ENCODE data around the gene EPSTI1. TPM values are rescaled to one million over a fixed set of nuclear protein-coding genes. Genes with fewer than 3 reads are reported as not detected.

EPSTI1 gene
- total and polyA plus RNA-seq, 5 donors from 2014 or later = 32.5 to 81.2 (median 58.1) TPM

DNA sequence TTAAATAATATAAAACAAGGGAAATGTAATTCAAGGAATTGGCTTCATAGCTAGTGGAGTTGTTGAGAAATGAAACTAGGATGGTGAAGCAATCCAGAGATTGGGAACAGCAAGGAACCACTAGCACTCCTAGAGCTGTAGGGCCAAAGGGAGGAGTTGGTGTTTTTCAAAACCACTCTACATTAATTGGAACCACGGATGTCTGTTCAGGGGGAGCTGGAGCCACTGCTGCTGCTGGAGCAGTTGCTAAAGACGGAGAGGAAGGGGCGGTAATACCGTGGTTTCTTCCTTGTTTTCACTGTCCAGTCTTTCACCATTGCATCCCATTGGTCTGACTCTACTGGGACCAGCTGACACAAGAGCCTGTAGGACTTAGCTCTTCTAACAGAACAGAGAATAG is 39.8 kb upstream of the EPSTI1 start:
- peaks cover 6% of the 10 kb centered on the region for H3K36me3 ChIP-seq (ENCODE audit: control insufficient read depth, insufficient read depth, low read length)
- no peak overlapping the region for H3K4me3 Mint-ChIP-seq
- peaks cover 39% of the 10 kb centered on the region for H3K36me3 Mint-ChIP-seq
- peaks cover 0 to 2% (median 0%) of the 10 kb centered on the region in 7 donors for H3K9me3 Mint-ChIP-seq
- H3K27ac ChIP-seq (ENCODE audit: insufficient read depth, low read length, poor library complexity, severe bottlenecking) = no peak overlapping the region
- H3K27me3 ChIP-seq (ENCODE audit: control insufficient read depth, insufficient read depth, low read length) = no peaks in the 10 kb centered on the region
- DNase-seq (no peak), ATAC-seq (ENCODE audit: low read depth in 2 of 2) (no peak)
- H3K27ac Mint-ChIP-seq = peak overlapping the region in 1 of 3 donors; percentile 4
- H3K9me3 ChIP-seq (ENCODE audit: control insufficient read depth in 2 of 2, low read length in 2 of 2) = no peaks in the 10 kb centered on the region
- H3K4me1 ChIP-seq (ENCODE audit: control insufficient read depth, insufficient read depth, low read length, poor library complexity, severe bottlenecking) = peaks cover 8% of the 10 kb centered on the region
- H3K4me3 ChIP-seq (ENCODE audit: low read depth, low read length) = no peak overlapping the region
- H3K4me1 Mint-ChIP-seq = peaks cover 21 to 44% (median 41%) of the 10 kb centered on the region in 4 donors
- H3K27me3 Mint-ChIP-seq = no peaks in the 10 kb centered on the region

DNA sequence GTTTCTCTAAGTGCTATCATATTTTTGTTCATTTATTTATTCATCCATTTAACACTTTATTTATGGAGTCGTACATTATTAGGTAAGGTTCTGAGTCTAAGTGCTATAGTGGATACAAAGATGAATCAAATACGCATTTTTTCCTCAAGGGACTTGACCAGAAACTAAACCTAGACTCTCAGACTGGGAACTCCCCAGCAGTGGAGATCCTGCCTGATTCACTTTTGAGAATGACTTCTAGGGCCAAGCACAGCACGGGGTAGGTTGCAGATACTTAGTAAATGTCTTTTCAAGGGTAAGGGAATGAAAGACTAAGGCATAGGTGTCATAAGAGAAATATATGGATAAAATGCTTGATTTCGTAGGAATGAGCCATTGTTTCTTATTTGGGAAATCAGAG is 38.5 kb upstream of the EPSTI1 start:
- no peak for ATAC-seq (ENCODE audit: low read depth in 2 of 2)
- Mint-ChIP-seq H3K27ac (peak overlapping the region in 1 of 3 donors; percentile 40), H3K4me3 (no peak overlapping the region), H3K9me3 (peaks cover 0 to 2% (median 0%) of the 10 kb centered on the region in 7 donors), H3K4me1 (peaks cover 21 to 49% (median 47%) of the 10 kb centered on the region in 4 donors), H3K36me3 (peaks cover 39% of the 10 kb centered on the region), H3K27me3 (no peaks in the 10 kb centered on the region)
- no peak overlapping the region for H3K27ac ChIP-seq (ENCODE audit: insufficient read depth, low read length, poor library complexity, severe bottlenecking)
- no peaks in the 10 kb centered on the region for H3K27me3 ChIP-seq (ENCODE audit: control insufficient read depth, insufficient read depth, low read length)
- H3K9me3 ChIP-seq (ENCODE audit: control insufficient read depth in 2 of 2, low read length in 2 of 2) = no peaks in the 10 kb centered on the region
- DNase-seq = no peak
- H3K4me1 ChIP-seq (ENCODE audit: control insufficient read depth, insufficient read depth, low read length, poor library complexity, severe bottlenecking) = peaks cover 17% of the 10 kb centered on the region
- peaks cover 6% of the 10 kb centered on the region for H3K36me3 ChIP-seq (ENCODE audit: control insufficient read depth, insufficient read depth, low read length)
- no peak overlapping the region for H3K4me3 ChIP-seq (ENCODE audit: low read depth, low read length)

DNA sequence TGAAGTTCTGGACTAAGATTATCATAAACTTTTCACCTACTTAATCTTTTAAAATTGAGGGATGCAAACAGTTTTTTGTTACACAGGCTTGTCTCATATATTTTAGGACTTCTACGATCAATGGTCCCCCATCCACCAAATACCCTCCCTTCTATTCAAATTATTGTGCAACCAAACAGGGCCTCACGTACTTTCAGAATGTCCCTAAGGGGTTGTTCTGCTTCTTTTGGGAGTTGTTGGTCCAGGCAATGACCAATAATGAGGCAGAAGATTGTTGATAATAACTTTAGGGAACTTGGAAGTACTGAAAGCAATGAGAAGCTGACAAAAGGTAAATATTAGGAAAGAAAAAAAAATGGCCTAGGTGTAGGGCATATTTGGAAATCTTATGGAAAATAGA is 34.2 kb upstream of the EPSTI1 start:
- Mint-ChIP-seq H3K4me1 (peaks cover 28 to 59% (median 40%) of the 10 kb centered on the region in 4 donors), H3K27me3 (no peaks in the 10 kb centered on the region), H3K9me3 (no peaks in the 10 kb centered on the region), H3K36me3 (peaks cover 16% of the 10 kb centered on the region), H3K4me3 (peak overlapping the region in 2 of 4 donors; percentile 5 to 86), H3K27ac (no peak overlapping the region)
- peaks cover 36% of the 10 kb centered on the region for H3K4me1 ChIP-seq (ENCODE audit: control insufficient read depth, insufficient read depth, low read length, poor library complexity, severe bottlenecking)
- no peak for DNase-seq
- no peak overlapping the region for H3K4me3 ChIP-seq (ENCODE audit: low read depth, low read length)
- H3K27ac ChIP-seq (ENCODE audit: insufficient read depth, low read length, poor library complexity, severe bottlenecking) = no peak overlapping the region
- ATAC-seq (ENCODE audit: low read depth in 2 of 2) = no peak
- H3K9me3 ChIP-seq (ENCODE audit: control insufficient read depth in 2 of 2, low read length in 2 of 2) = no peaks in the 10 kb centered on the region
- no peaks in the 10 kb centered on the region for H3K27me3 ChIP-seq (ENCODE audit: control insufficient read depth, insufficient read depth, low read length)
- H3K36me3 ChIP-seq (ENCODE audit: control insufficient read depth, insufficient read depth, low read length) = peaks cover 6% of the 10 kb centered on the region

DNA sequence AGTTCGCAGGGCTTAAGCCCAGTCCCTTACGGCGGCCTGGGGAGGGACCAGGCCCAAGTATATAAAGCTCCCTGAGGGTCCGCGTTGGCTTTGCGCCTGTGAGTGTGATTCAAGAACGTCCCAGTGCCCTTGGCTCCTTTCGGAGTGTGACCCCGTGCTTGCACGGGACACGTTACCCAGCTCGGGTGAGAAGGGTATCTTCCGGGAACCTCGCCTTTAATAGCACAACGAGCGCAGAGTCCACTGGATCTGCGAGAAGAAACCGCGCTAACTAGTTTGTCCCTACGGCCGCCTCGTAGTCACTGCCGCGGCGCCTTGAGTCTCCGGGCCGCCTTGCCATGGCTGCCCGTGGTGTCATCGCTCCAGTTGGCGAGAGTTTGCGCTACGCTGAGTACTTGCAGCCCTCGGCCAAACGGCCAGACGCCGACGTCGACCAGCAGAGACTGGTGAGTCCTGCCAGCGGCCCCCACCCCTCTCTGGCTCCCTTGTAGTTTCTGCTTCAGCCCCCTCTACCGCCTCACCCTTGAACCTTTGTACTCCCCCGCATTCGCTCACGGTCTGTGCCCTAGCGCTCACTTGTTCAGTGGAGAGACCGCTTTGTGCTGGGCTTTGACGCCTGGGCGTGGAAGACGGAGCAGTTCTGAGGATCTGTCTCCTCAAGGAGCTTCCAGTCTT is 31.4 kb upstream of the EPSTI1 start, which contains the start of gene DNAJC15:
DNAJC15 (plus strand) TSS at position 298 of the 675 bp plus-strand sequence; CDS start at position 339, 41 bp downstream.
- H3K36me3 ChIP-seq (ENCODE audit: control insufficient read depth, insufficient read depth, low read length) = peaks cover 6% of the 10 kb centered on the region
- no peaks in the 10 kb centered on the region for H3K27me3 ChIP-seq (ENCODE audit: control insufficient read depth, insufficient read depth, low read length)
- H3K4me1 Mint-ChIP-seq = peaks cover 16 to 43% (median 22%) of the 10 kb centered on the region in 4 donors
- peak within 1 kb of the TSS; percentile 90 to 99 (median 98) for H3K27ac Mint-ChIP-seq
- peak within 1 kb of the TSS; percentile 92 to 100 (median 95) for H3K4me3 Mint-ChIP-seq
- no peaks in the 10 kb centered on the region for H3K9me3 ChIP-seq (ENCODE audit: control insufficient read depth in 2 of 2, low read length in 2 of 2)
- ATAC-seq (ENCODE audit: low read depth in 2 of 2) = peak; percentile 83 to 91
- H3K27ac ChIP-seq (ENCODE audit: insufficient read depth, low read length, poor library complexity, severe bottlenecking) = peak within 1 kb of the TSS; percentile 44
- peak within 1 kb of the TSS; percentile 97 for H3K4me3 ChIP-seq (ENCODE audit: low read depth, low read length)
- no peaks in the 10 kb centered on the region for H3K9me3 Mint-ChIP-seq
- peaks cover 6% of the 10 kb centered on the region for H3K36me3 Mint-ChIP-seq
- DNase-seq = peak; percentile 59 to 92 (median 87)
- H3K27me3 Mint-ChIP-seq = no peaks in the 10 kb centered on the region
- peaks cover 34% of the 10 kb centered on the region for H3K4me1 ChIP-seq (ENCODE audit: control insufficient read depth, insufficient read depth, low read length, poor library complexity, severe bottlenecking)

DNA sequence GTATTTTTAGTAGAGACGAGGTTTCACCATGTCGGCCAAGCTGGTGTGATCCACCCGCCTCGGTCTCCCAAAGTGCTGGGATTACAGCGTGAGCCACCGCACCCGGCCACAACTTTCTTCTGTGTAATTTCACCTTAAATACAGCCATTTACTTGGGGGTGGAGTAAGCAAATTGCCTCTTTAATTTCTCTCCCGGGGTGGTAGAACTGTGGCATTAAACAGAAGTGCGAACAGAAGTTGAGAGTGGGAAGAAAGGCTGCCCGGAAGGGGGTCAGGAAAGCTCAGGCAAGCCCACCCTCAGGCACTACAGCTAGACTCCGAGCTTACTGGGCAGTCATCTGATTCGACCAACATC is 30.9 kb upstream of the EPSTI1 start:
- Histone ChIP-seq H3K4me1 (ENCODE audit: control insufficient read depth, insufficient read depth, low read length, poor library complexity, severe bottlenecking) (peaks cover 34% of the 10 kb centered on the region), H3K27me3 (ENCODE audit: control insufficient read depth, insufficient read depth, low read length) (no peaks in the 10 kb centered on the region), H3K4me3 (ENCODE audit: low read depth, low read length) (peak overlapping the region; percentile 97), H3K9me3 (ENCODE audit: control insufficient read depth in 2 of 2, low read length in 2 of 2) (no peaks in the 10 kb centered on the region), H3K27ac (ENCODE audit: insufficient read depth, low read length, poor library complexity, severe bottlenecking) (peak overlapping the region; percentile 44), H3K36me3 (ENCODE audit: control insufficient read depth, insufficient read depth, low read length) (peaks cover 1% of the 10 kb centered on the region)
- peaks cover under 1% of the 10 kb centered on the region for H3K36me3 Mint-ChIP-seq
- no peaks in the 10 kb centered on the region for H3K9me3 Mint-ChIP-seq
- peak overlapping the region; percentile 29 to 95 (median 94) for H3K4me3 Mint-ChIP-seq
- H3K27ac Mint-ChIP-seq = peak overlapping the region in 2 of 3 donors; percentile 98 to 99
- no peak for DNase-seq
- H3K4me1 Mint-ChIP-seq = peaks cover 12 to 38% (median 19%) of the 10 kb centered on the region in 4 donors
- no peaks in the 10 kb centered on the region for H3K27me3 Mint-ChIP-seq
- no peak for ATAC-seq (ENCODE audit: low read depth in 2 of 2)

DNA sequence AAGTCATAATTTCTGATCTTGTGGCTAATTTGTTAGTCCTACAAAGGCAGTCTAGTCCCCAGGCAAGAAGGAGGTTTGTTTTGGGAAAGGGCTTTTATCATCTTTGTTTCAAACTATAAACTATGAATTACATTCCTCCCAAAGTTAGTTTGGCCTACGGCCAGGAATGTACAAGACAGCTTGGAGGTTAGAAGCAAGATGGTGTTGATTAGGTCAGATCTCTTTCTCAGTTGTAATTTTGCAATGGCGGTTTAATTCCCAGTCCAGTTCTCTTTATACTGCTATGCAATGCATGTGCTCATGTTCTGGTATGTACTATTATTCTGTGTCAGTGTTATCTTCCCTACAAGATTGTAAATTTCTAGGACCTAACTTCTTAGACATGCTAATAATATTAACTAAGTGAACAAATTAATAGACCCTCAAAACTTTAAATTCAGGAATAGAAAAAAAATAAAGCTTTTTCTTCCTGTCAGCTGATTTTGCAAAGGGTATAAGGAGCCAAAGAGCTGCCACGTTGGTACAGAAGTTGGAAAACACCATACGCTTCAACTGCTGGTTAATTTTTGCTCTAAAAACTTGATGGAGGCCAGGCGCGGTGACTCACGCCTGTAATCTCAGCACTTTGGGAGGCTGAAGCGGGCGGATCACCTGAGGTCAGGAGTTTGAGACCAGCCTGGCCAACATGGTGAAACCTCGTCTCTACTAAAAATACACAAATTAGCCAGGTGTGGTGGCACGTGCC is 30.1 kb upstream of the EPSTI1 start:
- no peak overlapping the region for H3K27ac Mint-ChIP-seq
- ATAC-seq (ENCODE audit: low read depth in 2 of 2) (no peak), DNase-seq (no peak)
- H3K9me3 Mint-ChIP-seq = no peaks in the 10 kb centered on the region
- H3K27me3 Mint-ChIP-seq = no peaks in the 10 kb centered on the region
- no peaks in the 10 kb centered on the region for H3K9me3 ChIP-seq (ENCODE audit: control insufficient read depth in 2 of 2, low read length in 2 of 2)
- H3K4me1 ChIP-seq (ENCODE audit: control insufficient read depth, insufficient read depth, low read length, poor library complexity, severe bottlenecking) = peaks cover 34% of the 10 kb centered on the region
- no peaks in the 10 kb centered on the region for H3K27me3 ChIP-seq (ENCODE audit: control insufficient read depth, insufficient read depth, low read length)
- no peak overlapping the region for H3K4me3 ChIP-seq (ENCODE audit: low read depth, low read length)
- no peaks in the 10 kb centered on the region for H3K36me3 ChIP-seq (ENCODE audit: control insufficient read depth, insufficient read depth, low read length)
- H3K4me1 Mint-ChIP-seq = peaks cover 9 to 33% (median 19%) of the 10 kb centered on the region in 4 donors
- no peaks in the 10 kb centered on the region for H3K36me3 Mint-ChIP-seq
- H3K4me3 Mint-ChIP-seq = peak overlapping the region in 3 of 4 donors; percentile 44 to 95 (median 92)
- no peak overlapping the region for H3K27ac ChIP-seq (ENCODE audit: insufficient read depth, low read length, poor library complexity, severe bottlenecking)

DNA sequence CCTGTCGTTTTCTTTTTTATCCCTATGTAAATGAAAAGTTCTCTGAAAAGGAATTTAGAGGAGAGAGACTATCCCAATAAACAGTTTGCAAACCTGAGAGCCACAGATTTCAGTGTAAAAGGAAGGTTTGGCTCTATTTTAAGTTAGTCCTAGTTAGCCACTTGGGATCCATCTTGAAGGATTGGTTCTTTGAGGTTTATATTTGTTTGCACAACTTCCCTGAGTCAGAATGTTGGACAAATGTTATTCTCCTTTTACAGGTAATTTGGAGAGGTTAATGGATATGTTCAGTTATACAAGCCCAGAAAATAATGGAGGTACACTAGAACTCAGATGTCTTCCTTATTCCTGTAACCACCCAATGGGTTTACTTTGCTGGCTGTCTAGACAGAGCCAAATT is 28.8 kb upstream of the EPSTI1 start:
- DNase-seq (no peak), ATAC-seq (ENCODE audit: low read depth in 2 of 2) (no peak)
- Mint-ChIP-seq H3K36me3 (no peaks in the 10 kb centered on the region), H3K4me3 (no peak overlapping the region), H3K27me3 (no peaks in the 10 kb centered on the region), H3K4me1 (peaks cover 8 to 26% (median 14%) of the 10 kb centered on the region in 4 donors), H3K9me3 (no peaks in the 10 kb centered on the region), H3K27ac (no peak overlapping the region)
- H3K27me3 ChIP-seq (ENCODE audit: control insufficient read depth, insufficient read depth, low read length) = no peaks in the 10 kb centered on the region
- peaks cover 27% of the 10 kb centered on the region for H3K4me1 ChIP-seq (ENCODE audit: control insufficient read depth, insufficient read depth, low read length, poor library complexity, severe bottlenecking)
- H3K36me3 ChIP-seq (ENCODE audit: control insufficient read depth, insufficient read depth, low read length) = no peaks in the 10 kb centered on the region
- no peaks in the 10 kb centered on the region for H3K9me3 ChIP-seq (ENCODE audit: control insufficient read depth in 2 of 2, low read length in 2 of 2)
- H3K27ac ChIP-seq (ENCODE audit: insufficient read depth, low read length, poor library complexity, severe bottlenecking) = no peak overlapping the region
- no peak overlapping the region for H3K4me3 ChIP-seq (ENCODE audit: low read depth, low read length)
